CD4-positive, alpha-beta T cell treated with Interleukin-15 for 1 hour (primary cell): ENCODE measurements around the gene TERT.
A peak's percentile ranks its signal among the peaks of the same experiment; 100 is the strongest.

Experiments
- DNase-seq: peaks from one replicate; pipeline ENCODE4 v3.0.0-alpha.2; 2020

Gene TERT

DNA sequence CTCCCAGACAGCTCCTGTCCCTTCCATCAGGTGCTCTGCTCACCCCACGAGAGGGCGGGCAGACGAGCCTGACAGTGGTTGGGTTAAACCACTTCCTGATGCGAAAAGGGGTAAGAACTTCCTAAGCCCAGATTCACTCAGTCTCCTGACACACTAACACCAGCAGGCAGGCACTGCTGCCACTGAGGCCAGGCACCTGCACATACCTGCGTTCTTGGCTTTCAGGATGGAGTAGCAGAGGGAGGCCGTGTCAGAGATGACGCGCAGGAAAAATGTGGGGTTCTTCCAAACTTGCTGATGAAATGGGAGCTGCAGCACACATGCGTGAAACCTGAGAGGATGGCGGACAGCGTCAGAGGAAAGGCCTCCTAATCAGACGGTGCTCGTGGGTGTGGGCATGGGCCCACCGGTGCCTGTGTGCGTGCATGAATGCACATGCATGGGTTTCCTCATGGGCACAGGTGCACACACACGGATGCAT, 39.7 kb downstream of the TERT start:
- peak; percentile 40 for DNase-seq

DNA sequence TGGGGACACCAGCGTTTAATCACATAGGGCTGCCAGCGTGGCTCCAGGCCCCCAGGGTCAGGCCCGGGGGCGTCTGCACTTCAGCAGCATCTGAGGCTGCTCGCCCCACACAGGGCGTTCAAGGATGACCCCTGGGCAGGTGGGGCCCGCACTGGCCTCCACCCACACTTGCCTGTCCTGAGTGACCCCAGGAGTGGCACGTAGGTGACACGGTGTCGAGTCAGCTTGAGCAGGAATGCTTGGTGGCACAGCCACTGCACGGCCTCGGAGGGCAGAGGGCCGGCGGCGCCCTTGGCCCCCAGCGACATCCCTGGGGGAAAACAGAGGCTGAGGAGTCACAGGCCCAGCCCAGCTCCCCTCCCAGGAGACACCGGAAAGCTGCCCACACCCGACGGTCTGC, 40.7 kb downstream of the TERT start:
- no peak for DNase-seq

DNA sequence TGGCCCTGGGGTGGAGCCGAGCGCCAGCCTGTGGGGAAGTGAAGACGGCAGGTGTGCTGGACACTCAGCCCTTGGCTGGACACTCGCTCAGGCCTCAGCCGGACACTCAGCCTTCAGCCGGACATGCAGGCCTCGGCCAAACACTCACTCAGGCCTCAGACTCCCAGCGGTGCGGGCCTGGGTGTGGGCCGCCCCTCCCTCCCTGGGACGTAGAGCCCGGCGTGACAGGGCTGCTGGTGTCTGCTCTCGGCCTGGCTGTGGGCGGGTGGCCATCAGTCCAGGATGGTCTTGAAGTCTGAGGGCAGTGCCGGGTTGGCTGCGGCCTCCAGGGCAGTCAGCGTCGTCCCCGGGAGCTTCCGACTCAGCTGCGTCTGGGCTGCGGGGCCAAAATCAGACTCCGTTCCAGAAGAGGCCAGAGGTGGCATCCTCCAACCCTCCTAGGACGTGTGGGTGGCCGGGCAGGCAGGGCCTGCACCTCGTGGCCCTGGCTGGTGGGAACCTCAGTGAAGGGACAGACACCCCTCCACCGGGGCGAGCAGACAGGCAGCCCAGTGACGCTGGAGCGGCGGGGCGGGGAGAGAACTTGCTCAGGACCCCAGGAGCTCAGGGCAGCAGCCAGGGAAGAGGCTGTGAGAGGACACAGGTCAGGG, 41.3 kb downstream of the TERT start:
- no peak for DNase-seq

DNA sequence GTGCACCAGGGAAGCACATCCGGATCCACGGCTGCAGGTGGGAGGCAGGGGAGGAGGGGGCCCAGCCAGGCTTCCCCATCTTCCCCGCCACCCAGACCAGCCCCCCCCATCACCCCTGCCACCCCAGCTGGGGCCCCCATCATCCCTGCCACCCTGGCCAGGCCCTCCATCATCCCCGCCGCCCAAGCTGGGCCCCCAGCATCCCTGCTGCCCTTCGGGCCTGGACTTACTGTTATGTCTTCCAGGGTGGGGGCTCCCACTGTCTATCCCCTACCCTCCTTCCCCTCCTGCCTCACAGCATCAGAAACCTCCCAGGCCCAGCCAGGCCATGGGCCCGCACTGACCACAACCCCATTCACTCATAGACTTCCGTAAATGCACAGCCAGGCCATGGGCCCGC, 42.2 kb downstream of the TERT start:
- DNase-seq: no peak

DNA sequence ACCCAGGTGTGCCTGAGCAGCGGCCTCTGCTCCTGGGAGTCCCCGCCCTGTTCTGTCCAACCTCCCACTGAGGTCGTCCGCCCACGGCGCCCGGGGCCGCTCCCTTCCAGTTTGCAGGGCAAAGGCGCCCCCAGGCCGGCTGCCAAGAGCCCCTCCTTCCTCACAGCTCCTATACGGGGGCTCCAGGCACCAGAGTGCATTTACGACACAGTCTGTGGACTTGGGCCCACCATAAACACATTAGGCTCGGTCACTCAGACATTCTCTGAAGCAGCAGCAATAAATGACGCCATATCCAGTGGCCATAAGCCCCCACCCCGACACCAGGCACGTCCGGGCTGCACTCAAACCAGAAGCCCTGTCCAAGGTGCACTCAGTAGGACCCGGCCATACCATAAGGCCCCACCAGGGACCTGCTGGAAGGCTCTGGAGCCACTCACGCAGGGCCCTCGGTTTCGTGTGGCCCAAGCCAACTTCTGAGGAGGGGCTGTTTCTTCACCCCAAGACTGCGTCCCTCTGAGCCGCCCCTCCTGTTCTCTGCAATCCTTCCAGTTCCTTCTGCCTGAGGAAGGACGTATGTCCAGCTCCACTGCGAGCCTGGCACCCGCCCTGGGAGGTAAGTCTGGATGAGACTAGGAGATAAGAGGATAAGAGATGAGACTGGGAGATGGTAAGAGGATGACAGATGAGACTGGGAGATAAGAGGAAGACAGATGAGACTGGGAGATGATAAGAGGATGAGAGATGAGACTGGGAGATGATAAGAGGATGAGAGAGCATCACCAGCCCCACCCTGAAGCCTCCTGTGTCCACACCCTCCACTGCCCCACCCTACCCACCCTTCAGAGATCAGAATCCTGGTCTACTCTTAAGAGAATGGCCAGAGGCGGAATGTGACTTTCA, 42.9 kb downstream of the TERT start:
- DNase-seq: no peak

DNA sequence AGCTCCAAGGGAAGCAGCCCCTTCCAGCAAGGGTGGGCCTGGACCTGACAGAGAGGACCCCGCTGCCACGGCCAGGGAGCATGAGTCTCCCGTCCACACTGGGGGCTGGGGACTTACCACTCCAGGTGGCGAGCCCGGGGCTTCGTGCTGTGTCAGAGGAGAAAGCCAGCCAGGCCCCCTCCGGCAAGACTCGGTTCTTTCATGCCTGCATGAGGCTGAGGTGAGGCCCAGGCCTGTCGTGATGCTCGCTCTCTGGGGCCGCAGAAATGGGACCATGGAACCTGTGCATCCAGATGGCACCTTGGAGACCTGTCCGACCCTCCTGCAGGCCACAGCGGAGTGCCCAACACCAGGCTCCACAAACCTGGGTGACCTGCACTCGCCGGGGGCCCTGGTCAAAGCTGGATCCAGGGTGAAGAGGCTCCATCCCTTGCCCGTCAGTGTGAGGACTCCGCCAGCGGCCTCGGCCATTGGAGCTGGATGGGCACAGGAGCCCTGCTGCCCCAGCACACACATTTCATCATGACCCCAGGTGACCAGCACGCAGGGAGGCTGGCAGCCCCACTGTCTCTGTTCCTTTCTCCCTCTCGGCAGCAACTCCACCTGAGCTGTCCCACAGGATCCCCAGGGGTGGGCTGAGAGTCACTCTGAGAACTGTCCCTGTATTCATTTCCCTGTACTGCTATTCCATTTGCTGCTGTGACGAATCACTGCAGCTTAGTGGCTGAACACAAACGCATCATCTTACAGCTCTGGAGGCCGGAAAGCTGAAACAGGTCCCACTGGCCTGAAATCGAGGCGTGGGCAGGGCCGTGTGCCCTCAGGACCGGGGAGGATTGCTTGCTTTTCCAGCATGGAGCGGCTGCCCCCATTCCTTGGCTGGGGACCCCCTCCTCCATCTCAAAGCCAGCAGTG, 45.2 kb downstream of the TERT start:
- DNase-seq: no peak

DNA sequence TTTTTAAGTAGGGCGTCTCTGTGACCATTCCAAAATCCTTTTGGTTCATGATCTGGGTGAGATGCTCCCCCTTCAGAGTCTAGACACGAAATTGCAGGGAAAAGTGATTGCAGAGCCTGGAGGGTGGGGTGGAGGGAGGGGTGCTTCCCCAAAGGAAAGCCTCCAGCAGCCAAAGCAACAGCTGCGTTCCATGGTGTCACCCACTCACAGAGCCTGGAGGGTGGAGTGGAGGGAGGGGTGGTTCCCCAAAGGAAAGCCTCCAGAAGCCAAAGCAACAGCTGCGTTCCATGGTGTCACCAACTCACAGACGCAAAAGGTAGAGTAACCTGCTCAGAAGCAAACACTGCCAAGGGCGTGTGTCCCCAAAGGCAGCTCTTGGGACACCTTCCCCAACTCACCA, 47.1 kb downstream of the TERT start:
- DNase-seq: no peak

DNA sequence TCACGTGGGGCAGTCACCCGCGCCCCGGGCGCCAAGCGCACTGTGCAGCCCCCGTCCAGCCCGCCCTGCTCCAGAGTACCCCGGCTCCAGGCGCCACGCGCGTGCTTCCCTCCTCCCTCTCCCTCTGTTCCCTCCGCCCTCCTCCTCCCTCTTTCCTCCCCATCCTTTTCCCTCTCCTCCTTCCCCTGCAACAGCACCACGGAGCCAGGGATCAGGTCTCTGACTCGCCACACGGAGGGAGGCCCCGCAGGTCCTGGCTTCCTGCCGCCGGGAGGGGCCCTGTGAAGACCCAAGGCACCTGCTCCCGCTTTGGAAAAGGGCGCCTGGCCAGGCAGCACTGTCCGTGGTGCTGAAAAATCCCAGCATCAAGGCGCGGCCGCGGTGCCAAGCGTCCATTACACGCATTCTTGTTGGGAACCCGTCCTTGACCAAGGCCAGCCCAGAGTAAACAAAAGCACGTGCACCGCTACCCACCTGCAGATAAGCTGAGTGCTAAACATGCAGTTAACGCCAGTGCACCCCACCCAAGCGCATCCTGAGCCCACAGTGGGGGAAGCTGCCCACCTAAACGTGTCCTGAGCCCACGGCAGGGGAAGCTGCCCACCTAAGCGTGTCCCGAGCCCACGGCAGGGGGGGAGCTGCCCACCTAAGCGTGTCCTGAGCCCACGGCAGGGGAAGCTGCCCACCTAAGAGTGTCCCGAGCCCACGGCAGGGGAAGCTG, 48.0 kb downstream of the TERT start:
- DNase-seq: no peak

DNA sequence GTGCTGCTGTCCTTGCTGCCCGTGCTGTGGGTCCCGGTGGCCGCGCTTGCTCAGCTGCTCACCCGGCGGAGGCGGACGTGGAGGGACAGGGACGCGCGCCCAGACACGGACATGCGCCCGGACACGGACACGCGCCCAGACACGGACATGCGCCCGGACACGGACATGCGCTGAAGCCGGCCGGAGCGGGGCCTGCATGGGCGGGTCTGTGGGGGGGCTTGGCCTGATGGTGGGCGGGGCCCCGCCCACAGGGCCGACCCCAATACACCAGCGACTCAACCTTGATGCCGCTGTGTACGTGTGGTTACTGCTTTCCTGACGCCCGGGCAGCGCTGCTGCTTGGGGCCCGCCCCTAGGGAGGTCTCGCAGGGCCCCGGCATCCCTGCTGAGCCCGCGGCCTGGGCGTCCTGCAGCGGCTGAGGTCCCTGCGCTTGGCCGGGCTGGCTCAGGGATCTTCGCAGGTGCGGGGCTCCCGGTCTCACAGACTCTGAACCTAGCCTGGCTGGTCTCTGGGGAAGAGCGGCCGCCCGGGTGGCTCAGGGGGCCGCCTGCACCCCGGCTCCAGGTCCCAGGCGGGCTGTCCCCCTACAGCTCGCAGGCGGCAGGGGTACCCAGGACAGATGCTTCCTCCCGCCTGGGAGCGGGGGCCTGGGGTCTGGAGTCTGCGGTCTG, 48.8 kb downstream of the TERT start:
- no peak for DNase-seq

DNA sequence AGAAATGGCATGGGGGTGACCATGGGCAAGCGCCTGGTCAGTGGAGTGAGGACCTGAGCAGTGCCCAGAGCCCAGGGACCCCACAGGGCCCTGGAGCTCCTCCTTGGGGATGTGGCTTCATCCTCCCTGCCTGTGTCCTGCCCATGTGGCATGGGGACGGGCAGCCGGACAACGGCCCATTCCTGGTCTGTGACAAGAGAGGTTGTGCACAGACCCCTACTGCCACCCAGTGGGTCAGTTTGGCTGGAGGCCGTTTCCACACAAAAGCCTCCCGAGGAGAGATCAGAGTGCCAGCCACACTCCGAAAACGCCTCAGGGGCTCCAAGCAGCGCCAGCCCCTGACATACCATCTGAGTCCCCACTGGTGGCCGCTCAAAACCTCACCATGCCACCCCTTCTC, 49.9 kb downstream of the TERT start:
- no peak for DNase-seq

DNA sequence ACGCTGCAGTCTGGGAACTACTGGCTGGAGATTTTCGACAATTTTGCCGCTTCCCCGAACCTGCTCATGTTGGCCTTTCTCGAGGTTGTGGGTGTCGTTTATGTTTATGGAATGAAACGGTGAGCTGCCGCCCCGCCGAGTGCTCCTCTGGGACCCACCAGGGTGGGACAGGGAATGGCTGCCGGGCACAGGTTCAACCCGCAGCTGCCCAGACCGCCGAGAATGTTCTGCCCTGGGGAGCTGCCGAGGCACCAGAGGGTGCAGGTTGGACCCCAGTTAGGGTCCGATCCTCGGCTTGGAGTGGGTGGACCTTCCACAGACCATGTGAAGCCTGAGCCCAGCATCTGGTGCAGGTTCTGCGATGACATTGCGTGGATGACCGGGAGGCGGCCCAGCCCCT, 50.6 kb downstream of the TERT start:
- DNase-seq: no peak

DNA sequence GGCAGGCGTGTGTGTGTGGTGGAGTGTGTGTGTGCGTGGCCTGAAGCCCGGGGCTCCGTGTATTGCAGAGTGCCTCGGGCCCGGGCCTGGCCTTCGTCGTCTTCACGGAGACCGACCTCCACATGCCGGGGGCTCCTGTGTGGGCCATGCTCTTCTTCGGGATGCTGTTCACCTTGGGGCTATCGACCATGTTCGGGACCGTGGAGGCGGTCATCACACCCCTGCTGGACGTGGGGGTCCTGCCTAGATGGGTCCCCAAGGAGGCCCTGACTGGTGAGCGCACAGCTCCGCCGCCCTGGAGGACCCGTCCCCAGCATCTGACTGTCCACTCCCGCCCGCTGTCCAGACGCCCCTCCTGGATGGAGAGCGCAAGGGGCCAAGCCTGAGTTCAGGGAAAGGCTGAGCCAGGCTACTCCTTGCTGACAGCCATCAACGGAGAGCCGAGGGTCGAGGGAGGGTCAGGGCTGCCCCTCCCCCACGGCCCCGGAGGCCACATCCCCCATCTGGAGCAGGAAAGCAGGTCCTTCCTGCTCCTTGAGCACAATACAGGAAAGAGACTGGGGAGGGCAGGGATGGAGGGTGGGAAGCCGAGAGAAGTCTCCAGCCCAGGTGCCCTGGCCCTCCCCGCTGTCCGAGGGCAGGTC, 51.3 kb downstream of the TERT start:
- DNase-seq: no peak

DNA sequence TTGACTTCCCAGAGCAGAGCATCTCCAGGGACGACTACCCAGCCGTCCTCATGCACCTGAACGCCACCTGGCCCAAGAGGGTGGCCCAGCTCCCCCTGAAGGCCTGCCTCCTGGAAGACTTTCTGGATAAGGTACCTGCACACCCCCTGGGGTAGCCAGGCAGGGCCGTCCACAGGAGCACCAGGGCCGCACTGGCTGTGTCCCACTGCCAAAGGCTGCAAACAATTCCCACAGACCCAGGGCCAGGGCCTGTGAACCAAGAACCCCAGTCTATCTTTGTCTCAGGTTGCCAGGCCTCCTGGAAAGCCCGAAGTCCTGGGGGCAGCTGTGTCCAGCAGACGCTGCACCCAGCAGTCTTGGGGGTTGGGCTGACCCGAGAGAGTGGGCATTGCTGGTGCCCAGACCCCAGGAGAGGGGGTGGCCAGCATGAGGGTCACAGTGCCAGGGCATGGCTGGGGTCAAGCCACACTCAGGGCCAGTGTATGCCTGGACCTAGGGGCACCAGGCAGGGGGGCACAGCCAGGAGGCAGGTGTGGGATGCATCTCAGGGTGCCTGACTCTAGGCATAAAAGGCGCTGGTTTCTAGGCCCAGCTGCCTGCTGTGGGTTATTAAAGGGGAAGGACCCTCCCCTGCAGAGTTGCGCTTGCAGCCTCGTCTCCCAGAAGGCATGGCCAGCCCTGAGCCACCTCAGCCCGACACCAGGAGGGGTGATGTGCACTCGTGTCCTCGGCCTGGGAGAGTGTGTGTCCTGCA, 52.0 kb downstream of the TERT start:
- DNase-seq: no peak

DNA sequence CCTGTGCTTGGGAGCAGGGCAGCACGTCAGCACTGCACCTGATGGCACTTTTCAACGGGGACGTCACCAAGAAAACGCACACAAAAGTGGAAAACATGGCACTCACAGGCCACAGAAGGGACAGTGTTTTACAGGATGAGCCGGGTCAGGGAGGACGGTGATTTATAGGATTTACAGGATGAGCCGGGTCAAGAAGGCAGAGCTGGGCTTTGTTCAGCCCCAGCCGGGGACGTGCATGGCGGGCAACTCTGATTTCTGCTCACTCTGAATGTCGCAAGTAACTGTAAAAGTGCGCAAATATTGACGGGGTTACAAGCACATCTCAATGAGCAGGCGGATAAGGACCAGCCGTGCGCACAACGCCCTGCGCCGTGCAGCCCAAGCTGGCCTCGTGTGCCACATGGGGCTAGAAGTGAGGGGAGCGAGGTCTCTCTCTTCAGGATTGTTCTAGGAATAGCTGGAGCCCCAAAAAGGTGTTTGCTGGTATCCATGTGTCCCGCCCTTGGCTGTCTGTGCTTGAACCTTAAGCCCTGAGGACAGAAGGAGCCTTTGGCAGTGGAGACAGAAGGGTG, 53.3 kb downstream of the TERT start:
- no peak for DNase-seq

DNA sequence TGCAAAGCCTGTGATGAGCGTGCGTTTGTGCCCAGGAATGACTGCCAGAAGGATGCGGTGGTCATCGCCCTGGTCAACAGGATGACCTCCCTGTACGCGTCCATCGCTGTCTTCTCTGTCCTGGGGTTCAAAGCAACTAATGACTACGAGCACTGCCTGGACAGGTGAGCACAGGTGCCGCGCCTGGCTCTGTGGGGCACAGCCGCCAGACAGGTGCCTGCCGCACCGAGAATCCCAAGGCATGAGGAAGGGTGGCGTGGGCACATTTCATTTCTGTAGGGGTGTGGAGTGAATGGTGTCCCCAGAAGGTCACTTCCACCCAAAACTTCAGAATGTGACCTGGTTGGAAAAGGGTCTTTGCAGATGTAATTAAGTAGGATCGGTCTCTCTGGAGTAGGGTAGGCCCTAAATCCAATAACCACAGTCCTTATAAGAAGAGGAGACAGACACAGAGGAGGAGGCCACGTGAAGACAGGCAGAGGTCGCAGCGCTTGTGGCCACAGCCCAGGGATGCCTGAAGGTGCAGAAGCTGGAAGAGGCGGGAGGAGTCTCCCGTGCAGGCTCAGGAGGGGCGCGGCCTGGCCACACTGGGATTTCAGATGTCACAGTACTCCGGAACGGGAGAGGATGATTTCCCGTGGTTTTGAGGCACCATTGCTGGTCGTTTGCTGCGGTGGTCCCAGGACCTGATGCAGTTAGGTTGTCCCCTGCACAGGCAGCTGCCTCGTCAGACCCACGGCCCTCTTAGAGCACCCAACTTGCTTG, 54.2 kb downstream of the TERT start:
- no peak for DNase-seq

DNA sequence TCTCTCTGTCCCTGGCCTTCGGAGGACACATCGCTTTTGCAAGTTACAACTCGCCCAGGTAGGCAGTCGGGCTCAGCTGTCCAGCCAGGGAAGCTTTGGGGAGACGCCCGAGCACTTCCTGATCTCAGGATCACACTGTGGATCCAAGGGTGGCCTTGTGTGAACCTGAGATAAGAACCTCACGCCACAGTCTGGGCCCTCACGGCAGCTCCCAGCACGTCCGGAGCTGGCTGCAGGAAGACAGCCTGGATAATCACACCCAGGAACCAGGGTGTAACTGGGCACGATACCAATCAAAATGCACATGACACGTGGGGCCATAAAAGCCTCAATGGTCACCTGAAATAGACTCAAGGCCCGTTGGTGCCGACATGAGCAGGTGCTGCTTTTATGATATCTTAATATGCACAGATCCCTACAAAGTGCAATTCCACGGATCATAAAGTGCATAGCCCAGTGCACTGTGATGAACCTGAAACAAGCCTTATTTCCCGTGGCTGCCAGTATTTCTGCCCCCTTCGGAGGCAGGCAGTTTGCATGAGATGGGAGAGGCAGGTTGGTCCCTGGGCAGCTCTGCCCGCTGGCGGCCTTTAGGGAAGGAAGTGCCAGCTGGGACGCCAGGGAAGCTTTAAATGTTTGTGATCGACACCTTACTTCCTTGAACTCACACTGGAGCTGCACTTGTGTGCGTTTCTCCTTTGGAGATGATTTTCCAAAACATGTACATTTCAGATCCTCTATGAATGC, 55.2 kb downstream of the TERT start:
- DNase-seq: no peak

DNA sequence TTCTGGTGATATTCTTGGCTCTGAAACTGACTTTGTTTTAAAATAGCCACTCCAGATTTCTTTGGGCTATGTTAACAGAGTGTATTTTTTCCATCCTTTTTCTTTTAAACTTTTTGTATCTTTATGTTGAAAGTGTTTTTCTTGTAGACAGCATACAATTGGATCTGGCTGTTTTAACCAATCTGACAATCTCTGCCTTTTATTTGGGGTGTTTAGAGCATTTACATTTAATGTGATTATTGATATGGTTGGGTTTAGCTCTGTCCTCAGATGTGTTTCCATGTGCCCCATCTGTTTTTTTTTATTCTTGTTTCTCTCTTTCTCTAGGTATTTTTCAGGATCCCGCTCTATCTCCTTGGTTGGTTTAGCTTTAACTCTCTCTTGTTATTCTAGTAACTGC, 59.0 kb downstream of the TERT start:
- DNase-seq: no peak

DNA sequence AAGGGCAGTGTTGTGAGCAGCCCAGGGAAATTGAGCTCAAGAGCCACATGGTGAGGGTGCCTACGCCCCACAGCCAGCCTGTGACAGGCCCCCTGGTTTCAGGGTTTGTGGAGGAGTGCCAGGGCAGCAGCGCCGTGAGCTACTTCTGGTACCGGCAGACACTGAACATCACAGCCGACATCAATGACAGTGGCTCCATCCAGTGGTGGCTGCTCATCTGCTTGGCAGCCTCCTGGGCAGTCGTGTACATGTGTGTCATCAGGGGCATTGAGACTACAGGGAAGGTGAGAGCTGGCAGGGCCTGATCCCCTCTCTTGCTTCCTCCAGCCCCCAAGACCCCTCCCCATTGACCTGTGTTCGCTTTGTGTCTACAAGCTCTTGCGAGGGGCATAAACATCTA, 59.5 kb downstream of the TERT start:
- no peak for DNase-seq

DNA sequence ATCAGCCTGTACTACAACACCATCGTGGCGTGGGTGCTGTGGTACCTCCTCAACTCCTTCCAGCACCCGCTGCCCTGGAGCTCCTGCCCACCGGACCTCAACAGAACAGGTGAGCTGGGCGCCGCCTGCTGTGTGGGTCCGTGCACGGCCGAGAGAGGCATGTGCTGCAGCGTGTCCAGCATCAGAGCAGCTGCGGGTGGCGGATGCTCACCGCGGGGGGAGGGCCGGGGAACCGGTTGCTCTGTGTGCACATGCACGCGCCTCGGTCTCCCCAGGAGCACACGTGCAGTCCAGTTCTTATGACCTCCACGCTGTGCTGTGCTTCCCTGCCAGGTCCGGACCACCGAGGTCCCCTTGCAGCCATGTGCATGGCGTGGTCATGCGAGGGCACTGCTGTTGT, 62.1 kb downstream of the TERT start:
- DNase-seq: no peak
